ENCODE results near the gene CPSF3. TPM values are rescaled to one million over a fixed set of nuclear protein-coding genes. Genes with fewer than 3 reads are reported as not detected.

The CPSF3 gene
- total and polyA plus RNA-seq, 2 of the 13 experiments (the other 11 are each of a cell fraction or from before 2014, with no cell fraction given): 19.8 to 93.0 TPM

GRCh38 chr2:9388950-9389911 lies 34.2 kb upstream of the CPSF3 start (continued):
- TF ChIP-seq, protein P1, sequence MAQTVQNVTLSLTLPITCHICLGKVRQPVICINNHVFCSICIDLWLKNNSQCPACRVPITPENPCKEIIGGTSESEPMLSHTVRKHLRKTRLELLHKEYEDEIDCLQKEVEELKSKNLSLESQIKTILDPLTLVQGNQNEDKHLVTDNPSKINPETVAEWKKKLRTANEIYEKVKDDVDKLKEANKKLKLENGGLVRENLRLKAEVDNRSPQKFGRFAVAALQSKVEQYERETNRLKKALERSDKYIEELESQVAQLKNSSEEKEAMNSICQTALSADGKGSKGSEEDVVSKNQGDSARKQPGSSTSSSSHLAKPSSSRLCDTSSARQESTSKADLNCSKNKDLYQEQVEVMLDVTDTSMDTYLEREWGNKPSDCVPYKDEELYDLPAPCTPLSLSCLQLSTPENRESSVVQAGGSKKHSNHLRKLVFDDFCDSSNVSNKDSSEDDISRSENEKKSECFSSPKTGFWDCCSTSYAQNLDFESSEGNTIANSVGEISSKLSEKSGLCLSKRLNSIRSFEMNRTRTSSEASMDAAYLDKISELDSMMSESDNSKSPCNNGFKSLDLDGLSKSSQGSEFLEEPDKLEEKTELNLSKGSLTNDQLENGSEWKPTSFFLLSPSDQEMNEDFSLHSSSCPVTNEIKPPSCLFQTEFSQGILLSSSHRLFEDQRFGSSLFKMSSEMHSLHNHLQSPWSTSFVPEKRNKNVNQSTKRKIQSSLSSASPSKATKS (CRISPR knock-in tag; IDR thresholded peaks at IDR 0.05): no peak
- TF ChIP-seq KAT2B (IDR thresholded peaks at IDR 0.05; ENCODE audit: borderline replicate concordance, low read depth, low read length): no peak
- TF ChIP-seq ZNF362 (CRISPR knock-in tag; IDR thresholded peaks at IDR 0.05; ENCODE audit: borderline replicate concordance): 0 out of 2 replicates have a peak, but pooled peaks have one; percentile 13
- no peak for TF ChIP-seq FOXA1 (IDR thresholded peaks at IDR 0.05)
- TF ChIP-seq FOXA1 (CRISPR knock-in tag; IDR thresholded peaks at IDR 0.05): no peak
- peak; percentile 30; the same call in 1 of the 2 replicates for TF ChIP-seq BCL6 (CRISPR knock-in tag; IDR thresholded peaks at IDR 0.05)
- no peak for TF ChIP-seq ZNF383 (CRISPR knock-in tag; IDR thresholded peaks at IDR 0.05; ENCODE audit: borderline replicate concordance)
- TF ChIP-seq ZNF10 (CRISPR knock-in tag; IDR thresholded peaks at IDR 0.05; ENCODE audit: borderline replicate concordance, low read depth): no peak
- no peak for TF ChIP-seq ZNF24 (IDR thresholded peaks at IDR 0.05)
- no peak for TF ChIP-seq ZNF280D (CRISPR knock-in tag; IDR thresholded peaks at IDR 0.05)
- TF ChIP-seq CHCHD3 (CRISPR knock-in tag; IDR thresholded peaks at IDR 0.05): no peak
- no peak for TF ChIP-seq MAZ (IDR thresholded peaks at IDR 0.05; ENCODE audit: borderline replicate concordance, low read depth, low read length)
- no peak for TF ChIP-seq MAZ (CRISPR knock-in tag; IDR thresholded peaks at IDR 0.05; ENCODE audit: low read depth)
- TF ChIP-seq HDAC2 (CRISPR knock-in tag; IDR thresholded peaks at IDR 0.05): no peak
- TF ChIP-seq NFIB (CRISPR knock-in tag; IDR thresholded peaks at IDR 0.05; ENCODE audit: borderline replicate concordance): no peak
- 0 out of 2 replicates have a peak, but pooled peaks have one; percentile 39 for TF ChIP-seq EED (CRISPR knock-in tag; IDR thresholded peaks at IDR 0.05)
- TF ChIP-seq RFX3 (CRISPR knock-in tag; IDR thresholded peaks at IDR 0.05): no peak
- no peak for TF ChIP-seq ZNF629 (CRISPR knock-in tag; conservative IDR thresholded peaks at IDR 0.05)
- TF ChIP-seq PRDM15 (CRISPR knock-in tag; IDR thresholded peaks at IDR 0.05): no peak
